GM19351 (cell line): ENCODE measurements around the gene PEX6.
"Not testable (repeated sequence)": the region's sequence is repeated elsewhere in the genome, so short reads cannot be mapped to it uniquely, and the experiment has no call there.

Source experiments
- ATAC-seq: cut with Tn5 transposase; IDR thresholded peaks from one replicate; pipeline ENCODE4 v1.9.1; 2021; ENCODE audit warnings: mild to moderate bottlenecking, moderate library complexity; ENCODE audit not compliant: unreplicated experiment

PEX6 gene

GRCh38 chr6:43001843-43002242 lies 22.9 kb upstream of the PEX6 start:
- ATAC-seq: no peak

- ATAC-seq: not testable (repeated sequence)
These were observed 19.2 kb upstream of the PEX6 start for GRCh38 chr6:42998205-42998604.

DNA sequence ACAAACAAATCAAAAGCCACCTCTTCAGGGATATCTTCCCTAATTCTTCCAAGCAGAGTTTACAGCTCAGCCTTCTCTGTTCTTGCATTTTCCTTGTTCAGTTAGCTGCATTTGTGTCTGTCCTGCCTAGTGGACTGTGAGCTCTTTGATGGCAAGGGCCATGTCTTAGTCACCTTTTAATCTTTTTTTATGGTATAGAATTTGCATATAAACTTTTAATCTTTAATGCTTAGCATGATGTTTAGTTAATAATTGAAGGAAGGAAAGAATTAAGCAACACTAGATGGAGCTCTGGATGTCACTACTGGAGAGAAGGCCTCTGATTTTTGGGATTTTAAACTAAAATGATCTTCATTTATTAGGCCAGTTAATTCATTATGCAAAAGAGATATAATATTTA lies 17.5 kb upstream of the PEX6 start:
- no peak for ATAC-seq

DNA sequence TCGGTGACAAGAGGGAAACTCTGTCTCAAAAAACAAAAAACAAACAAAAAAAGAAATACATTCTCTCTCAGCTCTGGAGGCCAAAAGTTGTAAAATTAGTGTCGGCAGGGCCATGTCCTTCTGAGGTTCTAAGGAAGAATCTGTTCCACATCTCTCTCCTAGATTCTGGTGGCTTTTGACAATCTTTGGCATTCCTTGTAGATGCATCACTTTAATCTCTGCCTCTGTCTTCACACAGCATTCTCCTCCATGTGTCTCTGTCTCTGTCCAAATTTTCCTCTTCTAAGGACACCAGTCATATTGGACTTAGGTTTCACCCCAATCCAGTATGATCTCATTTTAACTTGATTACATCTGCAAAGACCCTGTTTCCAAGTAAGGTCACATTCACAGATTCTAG lies 14.5 kb upstream of the PEX6 start:
- ATAC-seq: no peak

DNA sequence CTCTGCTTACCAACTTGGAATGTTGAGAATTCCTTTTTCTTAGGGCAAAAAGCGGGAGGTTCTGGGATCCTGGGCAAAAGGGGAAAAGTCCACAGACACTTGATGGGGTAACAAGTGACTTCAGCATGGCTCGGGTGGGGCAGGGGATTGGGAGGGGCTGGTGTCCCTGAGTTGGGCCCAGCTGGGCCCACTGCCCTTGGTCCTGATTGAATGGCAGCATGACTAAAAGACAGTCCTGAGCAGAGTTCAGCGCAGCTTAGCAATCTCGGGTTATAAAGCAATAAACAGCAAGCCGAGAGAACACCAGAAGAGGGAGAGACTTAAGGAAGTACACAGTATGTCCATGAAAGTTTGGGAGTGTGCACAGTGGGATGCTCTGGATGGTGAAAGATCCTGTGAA lies 10.9 kb upstream of the PEX6 start:
- ATAC-seq: no peak

DNA sequence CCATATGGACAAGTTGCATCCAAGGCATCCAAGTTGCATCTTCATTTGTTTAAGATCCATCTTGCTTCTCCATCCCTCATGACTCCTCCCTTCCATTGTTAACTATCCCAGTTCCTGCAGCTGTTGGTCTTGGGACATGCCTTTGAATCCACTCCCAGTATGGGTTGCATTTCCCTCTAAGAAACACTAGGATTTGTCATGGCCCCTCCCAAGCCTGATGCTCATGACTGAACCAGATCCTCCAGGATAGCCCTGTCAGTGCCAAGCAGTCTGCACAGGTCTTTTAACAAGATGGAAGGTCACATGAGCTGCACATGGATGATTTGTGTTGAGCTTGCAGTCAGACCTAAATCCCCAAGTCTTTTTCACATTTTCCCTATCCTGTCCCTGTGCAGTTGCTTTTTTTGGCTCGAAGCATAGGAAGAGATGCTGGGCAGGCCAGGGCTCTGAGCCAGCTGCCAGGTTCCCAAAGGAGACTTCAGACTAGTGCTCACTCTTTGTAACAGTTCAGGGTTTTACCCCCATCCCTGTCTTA lies 9.6 kb upstream of the PEX6 start:
- ATAC-seq: no peak

DNA sequence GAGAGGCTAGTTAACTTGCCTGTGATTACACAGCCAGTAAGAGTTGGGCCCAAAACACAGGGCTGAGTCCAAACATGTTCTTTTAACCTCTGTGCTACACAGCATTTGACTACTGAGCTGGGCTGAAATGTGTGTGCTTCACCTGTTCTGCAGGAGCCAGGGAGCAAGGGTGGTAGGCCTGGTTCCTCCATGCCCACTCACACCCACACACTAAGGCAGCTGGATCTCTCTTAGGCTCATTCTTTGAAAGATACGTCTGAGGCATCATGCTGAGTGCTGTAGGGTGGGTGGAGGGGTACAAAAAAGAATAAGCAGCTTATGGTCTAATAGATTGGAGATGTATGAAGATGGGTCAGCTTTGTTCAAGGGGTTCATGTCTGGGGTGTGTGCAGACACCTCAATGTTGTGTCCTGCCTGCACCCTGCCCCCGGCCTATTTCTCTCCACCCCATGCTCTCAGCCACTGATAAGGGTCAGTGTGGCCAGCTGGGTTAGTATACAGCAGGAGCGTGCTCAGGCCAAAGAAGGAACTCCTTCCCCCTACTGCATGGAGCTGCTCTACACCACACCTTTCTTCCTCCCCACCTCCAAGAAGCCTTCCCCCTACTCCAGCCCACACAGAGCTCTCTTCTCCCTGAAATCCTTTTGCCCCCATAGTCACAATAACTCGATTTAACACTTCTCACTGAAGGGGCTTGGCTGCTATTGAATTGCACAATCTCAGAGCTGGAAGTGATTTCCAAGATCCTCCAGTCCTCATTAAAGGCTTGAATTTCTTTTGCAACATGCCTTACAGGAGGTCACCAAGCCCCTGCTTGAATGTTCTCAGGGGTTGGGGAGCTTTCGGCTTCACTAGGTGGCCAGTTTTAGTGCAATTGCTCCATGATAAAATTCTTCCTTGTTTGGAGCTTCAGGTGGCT lies 8.8 kb upstream of the PEX6 start:
- no peak for ATAC-seq

GRCh38 chr6:42984924-42985475 lies 6.0 kb upstream of the PEX6 start:
- no peak for ATAC-seq

DNA sequence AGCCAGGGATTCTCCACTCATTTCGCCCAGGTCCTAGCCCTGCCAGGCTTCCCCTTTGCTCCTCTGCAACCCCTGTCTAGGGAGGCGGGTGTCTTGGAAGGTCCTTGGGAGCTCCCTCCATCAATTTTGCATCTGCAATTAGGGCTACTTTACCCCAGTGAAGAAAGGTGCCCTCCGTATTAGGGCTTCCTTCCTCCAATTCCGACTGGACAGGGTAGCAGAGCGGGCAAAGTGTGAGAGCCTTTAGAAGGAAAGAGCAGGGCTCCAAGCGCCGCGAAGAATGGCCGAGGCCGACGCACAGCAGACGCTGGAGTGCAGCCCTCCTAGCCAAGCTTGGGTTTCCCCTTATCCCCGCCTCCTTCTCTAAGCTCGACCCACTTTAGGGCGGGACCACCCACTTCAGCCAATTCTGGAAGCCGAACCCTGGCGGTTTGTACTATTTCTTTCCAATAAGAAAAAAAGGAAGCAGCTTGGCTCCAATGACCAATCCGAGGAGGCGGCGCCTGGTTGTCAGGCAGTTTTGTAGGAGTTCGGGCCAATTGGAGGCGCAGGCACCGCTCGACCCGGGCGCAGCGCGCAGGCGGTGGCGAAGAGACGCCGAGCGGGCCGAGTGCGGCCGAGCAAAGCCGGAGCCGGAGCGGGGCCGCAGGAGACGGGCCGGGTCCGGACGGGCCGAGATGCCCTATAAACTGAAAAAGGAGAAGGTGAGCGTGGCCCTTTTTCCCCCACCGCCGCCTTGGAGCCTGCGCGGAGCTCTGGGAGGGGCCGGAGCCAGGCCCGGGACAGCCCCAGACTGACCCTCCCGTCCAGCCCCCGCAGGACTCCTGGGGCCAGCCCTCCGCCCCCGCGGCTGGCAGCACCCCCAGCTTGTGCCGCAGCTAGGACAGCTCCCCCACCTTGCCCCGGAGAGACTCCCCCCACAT lies 5.3 kb upstream of the PEX6 start, which contains the start of gene PPP2R5D:
Gene PPP2R5D, plus strand, starts transcription at position 570 of the 923 bp plus-strand sequence. Its CDS starts 108 bp downstream, at position 678.
- peak; percentile 93 for ATAC-seq

DNA sequence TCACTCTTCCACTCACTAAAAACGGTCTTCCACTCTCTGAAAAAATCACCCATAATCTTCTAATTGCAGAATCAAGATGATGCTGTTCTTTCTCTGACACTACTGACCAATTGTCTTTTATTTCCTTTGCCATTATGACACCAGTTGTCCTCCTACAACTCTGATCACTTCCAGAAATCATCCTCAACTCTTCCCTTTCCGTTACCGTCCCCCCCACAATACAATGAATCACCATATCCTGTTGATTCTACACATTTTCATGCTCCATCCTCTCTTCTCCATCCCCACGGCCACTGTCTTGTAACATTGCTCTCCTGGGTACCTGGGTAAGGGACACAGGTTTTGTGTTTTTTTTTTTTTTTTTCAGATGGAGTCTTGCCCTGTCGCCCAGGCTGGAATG lies 2.9 kb upstream of the PEX6 start:
- ATAC-seq: no peak

GRCh38 chr6:42979523-42980177 lies 669 bp upstream of the PEX6 start:
- ATAC-seq: no peak

DNA sequence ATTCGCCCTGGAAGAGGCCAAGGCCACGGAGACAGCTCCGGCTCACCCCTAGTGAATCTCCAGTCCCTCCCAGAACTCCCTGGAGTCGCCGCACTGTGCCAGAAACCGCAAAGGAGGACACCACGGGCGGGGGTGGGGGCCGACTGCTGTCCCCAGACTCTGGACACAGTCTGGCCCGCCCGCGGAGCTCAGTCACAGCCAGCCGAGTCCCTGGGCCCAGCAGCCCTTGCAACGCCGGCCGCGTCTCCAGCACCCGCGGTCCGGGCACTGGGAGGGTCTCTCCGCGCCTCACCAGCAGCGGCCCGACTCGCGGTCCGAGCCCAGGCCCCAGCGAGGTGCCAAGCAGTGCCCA lies 518 bp downstream of the PEX6 start:
- peak; percentile 3 for ATAC-seq

DNA sequence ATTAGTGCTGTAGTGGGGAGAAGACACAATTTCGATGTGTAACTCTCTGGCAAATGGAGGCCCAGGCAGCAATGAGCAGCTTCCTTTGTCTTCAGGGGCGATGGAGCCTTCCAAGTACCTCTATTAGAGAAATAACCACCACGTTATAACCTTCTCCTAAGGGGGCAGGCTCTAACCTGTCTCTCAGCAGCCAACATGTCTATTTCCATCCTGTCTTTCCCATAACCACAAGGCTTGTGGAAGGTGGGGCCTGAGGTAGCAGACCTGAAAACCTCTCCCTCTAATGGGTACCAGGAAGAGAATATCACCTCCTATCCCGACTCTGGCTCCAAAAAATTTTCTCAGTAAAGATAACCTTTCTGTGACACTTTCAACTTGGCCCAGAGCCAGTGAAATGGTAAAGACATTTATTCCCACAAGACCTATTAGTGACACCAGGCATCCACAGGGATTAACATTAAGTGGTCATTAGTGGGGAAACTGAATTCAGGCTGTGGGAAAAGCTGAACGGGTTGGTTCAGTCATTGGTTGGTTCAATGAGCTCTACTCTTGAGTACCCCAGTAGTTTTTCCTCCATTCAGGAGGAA lies 4.0 kb downstream of the PEX6 start:
- ATAC-seq: no peak

- ATAC-seq: no peak
These were observed 5.1 kb downstream of the PEX6 start for GRCh38 chr6:42973926-42974325.

- ATAC-seq: no peak
These were observed 7.1 kb downstream of the PEX6 start for GRCh38 chr6:42971746-42972327.

GRCh38 chr6:42970871-42971612 lies 7.9 kb downstream of the PEX6 start:
- ATAC-seq: no peak

GRCh38 chr6:42969934-42970333 lies 9.0 kb downstream of the PEX6 start:
- ATAC-seq: no peak

DNA sequence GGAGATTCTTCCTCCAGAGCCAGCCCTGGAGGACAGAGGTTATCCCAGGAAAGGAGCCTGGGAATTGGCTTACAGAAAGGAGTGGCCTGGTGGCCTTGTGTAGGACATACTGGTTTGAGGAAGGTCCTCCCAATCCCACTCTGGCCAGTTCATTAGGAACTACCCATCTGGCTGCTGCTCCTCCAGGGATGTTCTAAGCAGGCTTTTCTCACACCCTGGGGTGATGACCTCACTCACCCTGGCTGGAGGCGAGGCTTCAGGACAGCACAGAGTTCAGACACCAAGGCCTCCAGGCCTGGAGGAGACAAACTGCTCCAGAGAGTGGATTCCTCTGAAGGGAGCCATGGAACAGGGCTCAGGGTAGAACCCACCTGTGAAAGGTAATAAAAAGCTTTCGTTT lies 9.6 kb downstream of the PEX6 start:
- no peak for ATAC-seq

DNA sequence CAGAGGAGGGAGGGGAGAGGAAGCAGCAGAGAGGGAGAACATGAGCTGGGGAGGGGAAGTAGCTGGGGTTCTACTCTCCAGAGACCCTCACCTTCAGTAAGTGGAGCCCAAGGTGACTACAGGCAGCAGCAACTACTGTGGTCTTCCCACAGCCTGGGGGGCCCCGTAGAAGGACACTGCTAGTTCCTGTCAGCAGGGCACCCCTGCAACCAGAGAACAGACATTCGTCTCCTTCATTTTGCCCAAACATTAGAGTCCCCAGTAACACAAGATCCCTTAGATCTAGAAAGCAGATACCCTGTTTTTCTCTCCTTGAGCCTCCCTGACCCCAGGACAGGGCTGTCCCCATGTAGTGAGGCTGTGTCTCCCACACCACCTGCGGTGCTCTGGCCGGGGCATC lies 10.2 kb downstream of the PEX6 start:
- no peak for ATAC-seq
